ENCODE results near the gene ESRRB.

The ESRRB gene

DNA sequence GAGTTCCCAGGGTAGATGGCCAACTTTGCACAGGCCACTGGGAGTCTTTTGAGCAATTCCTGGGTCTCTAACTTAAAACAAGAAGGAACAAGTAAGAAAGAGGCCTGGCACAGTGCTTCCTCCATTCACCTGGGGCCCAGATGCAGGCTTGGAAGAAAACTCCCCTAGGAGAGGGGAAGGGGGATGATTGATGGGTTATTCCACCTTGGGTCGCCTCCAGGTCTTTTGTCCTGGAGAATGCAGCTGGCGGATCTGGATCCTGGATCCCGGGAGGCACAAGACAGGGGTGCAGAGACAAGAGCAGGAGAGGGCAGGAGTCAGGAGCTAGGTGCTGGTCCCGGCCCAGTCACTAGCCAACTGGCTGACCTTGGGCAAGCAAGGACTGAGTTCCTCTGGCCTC, 74.5 kb downstream of the ESRRB start:
- no peak for DNase-seq (ENCODE audit: low spot score)

DNA sequence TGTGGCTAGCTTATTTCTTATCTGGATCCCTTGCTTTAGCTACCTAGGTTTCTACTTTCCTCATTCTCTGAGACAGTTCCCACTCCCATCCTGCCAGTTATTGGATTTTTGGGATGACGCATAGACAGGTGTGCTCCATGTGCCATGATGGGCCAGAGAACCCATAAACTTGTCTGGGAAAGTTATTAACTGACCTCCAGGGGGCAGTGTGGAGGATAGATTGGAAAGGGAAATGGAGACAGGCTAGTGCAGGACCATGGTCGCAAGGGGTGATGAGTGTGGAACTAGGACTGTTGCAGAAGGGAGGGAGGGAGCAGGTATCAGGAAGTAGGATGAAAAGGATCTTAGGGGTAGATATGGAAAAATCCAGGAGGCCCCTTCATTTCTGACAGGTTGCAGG, 80.3 kb downstream of the ESRRB start:
- DNase-seq (ENCODE audit: low spot score), result peak; percentile 27

DNA sequence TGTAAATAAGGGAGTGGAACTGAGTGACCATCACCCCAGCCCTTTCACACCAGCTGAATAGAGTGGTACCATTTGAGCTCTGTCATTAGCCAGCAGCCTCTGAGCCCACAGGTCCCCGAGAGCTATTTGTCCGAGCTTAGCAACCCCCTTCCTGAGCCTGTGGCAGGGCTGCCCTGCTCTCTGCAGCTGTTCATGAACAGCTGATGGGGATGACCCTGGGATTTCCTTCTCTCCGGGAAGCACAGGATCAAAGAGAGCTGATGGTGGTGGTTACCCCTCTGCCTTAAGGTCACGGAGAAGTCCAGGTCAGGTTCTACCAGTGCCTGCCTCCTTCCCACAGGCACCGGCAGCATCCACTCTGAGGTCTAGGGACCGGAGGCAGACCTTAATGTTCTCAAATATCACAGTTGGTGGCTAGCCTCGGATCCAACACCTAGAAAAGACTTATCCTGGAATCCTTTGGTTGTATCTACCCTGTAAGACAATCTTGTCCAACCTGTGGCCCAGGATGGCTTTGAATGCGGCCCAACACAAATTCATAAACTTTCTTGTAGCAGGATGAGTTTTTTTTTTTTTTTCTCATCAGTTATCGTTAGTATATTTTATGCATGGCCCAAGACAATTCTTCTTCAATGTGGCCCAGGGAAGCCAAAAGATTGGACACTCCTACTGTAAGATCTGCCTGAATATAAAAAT, 81.1 kb downstream of the ESRRB start:
- DNase-seq (ENCODE audit: low spot score), result no peak

DNA sequence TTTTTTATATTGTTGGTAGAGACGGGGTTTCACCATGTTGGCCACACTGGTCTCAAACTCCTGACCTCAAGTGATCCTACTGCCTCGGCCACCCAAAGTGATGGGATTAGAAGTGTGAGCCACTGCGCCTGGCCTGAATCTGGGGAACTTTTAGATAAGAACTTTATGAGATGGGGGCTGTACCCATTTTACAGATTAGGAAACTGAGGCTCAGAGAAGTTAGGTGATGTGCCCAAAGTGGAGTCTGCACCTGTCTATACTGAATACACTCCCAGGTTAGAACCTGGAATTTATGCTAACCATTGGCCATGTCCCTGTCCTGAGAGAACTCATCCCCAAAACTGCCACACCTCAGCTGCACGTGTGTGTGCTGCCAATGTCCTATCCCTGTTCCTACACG, 81.9 kb downstream of the ESRRB start:
- no peak for DNase-seq (ENCODE audit: low spot score)

DNA sequence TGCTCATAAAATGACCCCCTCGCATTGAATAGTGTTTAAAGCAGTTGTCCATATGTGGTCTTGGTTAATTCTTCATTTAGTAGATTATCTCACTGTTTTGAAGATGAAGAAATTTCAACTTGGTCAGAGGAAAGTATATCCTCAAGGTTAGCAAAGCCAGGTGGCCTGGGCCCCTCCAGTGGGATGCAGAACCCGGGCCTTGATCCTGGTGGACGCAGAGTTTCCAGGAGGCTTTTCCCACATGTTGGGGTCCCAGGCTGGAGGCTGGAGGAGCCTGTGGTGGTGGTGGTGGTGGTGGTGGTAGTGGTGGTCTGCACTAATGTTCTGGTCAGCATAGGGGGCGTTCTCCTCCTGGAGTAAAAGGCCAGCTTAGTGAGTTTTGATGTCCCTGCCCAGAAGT, 85.9 kb downstream of the ESRRB start:
- no peak for DNase-seq (ENCODE audit: low spot score)

DNA sequence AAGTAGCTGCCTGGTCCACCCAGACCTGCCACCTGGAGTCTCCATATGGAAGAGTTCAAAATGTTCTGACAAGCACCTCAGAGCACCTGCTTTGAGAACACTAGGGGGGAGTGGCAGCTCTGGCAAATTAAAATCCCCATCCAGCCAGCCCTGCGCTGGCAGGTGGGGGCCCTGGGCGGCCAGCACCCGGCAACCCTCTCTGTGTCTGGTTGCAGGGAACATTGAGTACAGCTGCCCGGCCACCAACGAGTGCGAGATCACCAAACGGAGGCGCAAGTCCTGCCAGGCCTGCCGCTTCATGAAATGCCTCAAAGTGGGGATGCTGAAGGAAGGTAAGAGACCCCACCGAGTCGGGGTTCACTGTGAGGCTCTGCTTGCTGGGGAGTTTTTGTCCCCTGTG, 86.4 kb downstream of the ESRRB start:
- no peak for DNase-seq (ENCODE audit: low spot score)

DNA sequence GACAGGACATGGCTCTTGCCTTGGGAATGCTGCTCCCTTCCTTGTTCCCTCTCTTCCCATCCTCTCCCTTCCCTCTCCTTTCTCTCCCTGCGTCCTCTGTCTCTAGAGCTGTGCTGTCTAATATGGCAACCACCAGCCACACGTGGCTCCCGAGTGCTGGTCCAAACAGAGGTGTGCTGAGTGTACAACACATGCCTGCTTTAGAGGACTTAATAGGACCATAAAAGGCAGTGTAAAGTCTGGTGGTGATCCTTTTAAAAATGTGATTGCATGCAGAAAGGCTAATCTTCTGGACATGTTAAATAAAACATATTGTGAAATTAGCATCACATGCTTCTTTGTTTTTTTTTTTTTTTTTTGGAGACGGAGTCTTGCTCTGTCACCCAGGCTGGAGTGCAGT, 87.2 kb downstream of the ESRRB start:
- DNase-seq (ENCODE audit: low spot score), result no peak

DNA sequence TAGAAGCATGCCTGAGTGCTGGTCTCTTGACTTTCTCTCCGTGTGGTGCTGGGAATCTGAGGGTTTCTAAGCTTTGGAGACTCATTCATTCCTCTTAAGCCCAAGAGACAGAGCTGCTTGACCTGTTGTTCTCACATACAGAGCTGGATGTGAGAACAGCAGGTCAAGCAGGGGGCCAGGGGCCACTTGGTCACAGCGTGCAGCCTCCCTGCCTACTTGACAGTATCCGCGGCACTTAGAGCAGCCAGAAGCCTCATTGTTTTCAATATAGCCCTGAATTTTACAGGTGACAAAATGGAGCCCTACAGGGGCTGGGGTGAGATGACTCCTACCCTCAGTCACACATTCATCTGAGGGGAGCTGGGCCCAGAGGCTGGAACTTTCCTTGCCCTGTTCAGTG, 88.9 kb downstream of the ESRRB start:
- no peak for DNase-seq (ENCODE audit: low spot score)

DNA sequence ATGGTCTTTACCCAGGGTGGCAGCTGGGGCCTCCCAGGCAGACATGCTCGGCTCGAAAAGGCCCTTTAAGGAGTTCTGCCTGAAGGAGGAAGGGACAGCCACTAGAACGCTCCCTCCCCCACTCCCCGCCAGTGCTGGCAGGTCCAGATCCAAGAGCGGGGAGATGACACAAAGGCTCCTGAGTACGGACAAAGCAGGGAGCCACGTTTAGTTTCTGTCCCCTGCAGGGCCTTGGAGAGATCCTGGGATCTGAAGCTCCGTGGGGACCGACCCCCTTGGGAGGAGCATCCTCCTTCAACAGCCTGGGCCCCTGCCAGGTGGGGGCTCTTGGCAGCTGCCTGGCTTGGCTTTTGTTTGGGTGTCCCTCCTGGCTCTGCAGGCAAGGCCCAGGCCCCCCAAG, 89.7 kb downstream of the ESRRB start:
- no peak for DNase-seq (ENCODE audit: low spot score)

DNA sequence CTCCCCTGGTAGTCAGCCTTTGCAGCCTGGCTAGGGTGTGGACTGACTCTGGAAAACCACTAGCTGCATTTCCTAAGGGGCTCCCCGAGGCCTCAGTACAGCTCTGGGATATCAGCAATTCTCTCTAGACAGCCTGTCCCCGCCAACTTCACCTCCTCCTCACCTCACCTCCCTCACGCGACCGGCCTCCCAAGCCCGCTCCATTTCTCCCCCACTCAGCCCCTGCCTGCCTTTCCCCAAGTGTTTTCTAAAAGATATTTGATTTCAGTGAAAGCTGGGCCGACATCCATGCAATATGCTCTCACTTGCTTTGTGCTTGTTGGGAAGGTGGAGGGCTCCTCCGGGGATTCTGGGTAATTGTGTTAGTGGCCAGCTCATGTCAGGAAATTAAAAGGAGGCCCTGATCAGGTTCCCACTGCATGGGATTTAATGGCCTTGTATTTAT, 91.8 kb downstream of the ESRRB start:
- no peak for DNase-seq (ENCODE audit: low spot score)

DNA sequence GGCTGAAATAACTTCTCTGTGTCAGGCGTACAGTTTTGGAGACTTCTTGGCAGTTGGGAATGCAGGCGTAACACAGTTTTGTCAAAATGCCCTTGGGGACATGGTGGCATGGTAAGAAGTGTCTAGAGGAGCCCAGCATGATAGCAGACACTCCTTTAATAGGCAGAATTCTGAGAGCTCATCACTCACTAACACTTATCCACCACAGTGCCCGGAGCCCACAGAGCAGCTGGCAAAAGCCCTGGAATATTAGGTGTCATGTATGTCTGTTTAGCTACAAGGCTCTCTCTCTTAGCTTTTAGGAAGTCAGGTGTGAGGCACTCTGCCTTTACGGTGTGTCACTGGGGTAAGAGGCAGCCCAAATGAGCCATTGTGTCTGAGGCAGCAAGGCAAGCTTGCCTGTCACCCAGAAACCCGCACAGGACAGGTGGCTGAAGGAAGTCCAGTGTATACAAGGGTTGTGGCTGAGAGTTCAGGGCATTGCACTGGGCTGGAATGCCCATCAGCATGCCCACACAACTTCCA, 96.3 kb downstream of the ESRRB start:
- no peak for DNase-seq (ENCODE audit: low spot score)

DNA sequence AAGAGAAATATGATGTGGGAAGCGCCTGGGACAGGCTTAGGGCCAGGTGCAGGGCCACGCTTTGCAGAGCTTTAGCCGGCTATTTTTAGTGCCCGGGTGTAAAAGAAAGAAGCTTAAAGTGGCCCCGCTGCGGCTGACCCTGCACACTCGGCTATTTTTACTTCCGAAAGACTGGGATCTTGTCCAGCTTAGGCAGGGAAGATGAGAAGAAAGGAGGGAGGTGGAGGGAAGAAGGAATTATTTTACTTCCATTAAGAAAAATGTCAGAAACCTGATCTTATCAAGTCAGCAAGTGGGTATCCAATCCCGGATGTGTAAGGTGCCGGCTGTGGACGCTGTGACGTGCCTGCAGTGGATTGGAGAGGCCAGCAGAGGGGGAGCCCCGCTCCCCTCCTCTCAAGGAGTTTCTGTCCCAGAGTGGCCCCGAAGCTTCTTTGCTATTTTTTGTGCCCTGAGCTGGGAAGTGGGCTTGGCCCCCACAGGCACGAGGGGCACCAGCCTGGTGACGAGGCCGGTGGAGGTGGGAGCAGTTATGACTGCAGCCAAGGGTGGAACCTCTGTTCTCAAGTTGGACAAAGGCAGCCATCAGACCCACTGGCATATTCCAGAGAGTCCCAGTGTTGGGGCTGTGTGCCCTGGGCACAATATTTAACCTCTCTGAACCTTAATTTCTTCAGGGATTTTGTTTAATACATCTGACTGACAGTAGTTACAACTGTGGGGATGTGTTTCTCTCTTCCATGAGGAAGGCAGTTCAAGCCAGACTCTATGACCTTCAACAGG, 97.7 kb downstream of the ESRRB start:
- DNase-seq (ENCODE audit: low spot score), result peak; percentile 5

DNA sequence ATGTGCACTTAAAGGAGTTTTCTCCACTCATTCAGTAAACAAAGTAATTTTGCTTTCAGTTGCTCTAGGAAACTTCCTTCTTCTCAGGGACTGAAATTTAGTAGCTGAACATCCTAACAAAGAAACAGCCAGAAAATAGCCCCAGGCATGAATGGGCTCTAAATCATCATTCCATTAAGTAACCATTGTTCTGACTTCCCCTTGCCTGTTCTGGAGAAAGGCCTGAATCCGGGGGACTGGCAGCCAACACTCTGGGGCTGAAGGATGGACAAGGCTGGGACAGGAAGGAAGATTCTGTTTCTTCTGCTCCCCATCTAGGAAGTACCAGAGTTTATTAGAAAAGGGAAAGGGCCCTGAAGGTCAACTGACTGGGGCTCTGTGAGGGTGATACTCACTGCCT, 104.5 kb downstream of the ESRRB start:
- DNase-seq (ENCODE audit: low spot score), result no peak

DNA sequence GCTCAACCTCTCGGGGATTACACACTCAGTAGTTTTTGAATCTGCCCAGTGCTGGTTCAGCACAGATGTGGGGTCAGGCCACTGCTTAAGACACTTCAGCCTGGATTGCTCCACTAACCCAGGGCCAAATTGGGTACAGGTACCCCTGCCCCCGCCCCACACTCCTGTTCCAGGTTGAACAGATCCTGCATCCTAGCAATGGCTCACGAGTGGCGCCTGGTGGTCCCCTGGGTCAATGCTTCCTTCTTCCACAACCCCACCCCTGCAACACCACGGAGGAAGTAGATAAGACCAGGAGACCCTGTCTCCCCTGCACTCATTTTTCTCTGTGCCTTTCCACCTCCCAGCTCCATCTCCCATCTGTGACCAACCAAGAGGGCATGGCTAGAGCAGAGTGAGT, 108.4 kb downstream of the ESRRB start:
- DNase-seq (ENCODE audit: low spot score), result no peak

DNA sequence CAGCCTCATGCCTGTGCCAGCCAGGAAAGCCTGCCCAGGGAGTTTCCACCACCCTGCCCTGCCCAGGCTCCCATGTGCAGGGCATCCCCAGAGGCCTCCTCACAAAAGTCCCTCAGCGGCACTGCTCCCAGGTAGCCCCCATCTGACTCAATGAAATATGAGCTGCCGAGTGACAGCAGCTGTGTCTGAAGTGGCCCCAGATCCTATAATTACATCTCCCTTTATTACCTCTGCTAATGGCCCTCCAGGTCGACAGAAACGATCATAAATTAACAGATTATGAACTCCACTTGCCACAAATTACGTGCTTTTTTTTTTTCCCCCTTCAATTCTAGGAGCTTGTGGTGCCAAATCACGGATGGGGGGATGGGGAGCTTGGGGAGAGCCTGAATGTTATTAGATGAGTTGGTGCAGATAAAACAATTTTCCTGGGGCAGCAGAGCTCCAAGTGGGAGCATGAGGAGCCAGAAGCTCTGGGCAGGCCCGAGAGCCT, 110.4 kb downstream of the ESRRB start:
- DNase-seq (ENCODE audit: low spot score), result no peak

DNA sequence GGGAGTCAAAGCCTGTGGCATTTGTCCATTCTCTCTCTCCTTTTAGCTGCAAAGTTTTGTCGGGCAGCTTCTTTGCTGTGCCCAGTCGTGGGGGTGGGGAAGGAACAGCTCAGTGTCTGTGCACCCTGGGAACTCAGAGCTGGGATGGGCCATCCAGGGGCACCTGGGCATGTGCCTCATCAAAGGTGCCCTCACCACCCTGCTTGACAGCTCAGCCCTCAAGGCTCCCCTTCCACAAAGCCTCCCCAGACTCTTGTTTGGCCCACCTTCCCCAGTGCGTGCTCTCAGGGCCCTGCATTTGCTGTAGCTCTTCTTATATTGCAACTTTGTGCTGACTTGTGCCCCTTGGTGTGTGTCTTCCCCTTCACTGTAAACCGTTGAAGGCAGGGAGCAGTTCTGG, 112.6 kb downstream of the ESRRB start:
- no peak for DNase-seq (ENCODE audit: low spot score)

DNA sequence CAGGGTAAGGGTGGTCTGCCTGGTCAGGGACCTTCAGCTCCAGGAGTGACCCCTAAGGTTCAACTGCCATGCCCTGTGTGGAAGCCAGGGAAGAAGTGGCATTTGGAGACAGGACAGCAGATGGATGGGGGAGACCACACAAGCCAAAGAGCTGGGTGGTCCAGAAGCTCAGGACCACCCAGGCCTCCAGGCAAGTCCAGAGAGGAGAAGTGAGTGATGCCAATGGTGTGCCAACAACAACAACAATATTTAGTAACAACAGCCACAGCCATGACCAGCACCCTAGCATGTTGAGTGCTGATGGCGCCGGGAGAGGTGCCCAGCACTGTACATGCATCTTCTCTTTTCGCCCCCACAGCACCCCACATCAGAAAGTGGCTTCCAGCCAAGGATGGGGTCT, 113.7 kb downstream of the ESRRB start:
- DNase-seq (ENCODE audit: low spot score), result no peak

DNA sequence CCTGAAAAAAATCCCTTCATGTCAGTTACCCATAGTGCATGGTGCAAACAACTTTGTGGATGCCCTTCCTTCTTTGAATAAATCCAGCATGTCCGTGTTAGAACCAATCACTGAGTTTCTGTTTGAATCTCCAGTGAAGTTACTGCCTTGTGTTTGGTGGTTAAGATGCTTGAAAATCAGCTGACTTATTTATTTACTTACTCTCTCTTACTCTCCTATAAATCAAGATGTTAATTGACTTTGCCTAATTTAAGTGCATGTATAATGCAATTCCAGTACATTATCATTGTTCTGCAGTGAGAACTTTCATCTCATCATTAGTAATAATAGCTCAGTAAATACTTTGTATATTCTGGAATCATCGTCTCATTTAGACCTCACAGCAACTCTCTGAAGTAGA, 114.2 kb downstream of the ESRRB start:
- no peak for DNase-seq (ENCODE audit: low spot score)

DNA sequence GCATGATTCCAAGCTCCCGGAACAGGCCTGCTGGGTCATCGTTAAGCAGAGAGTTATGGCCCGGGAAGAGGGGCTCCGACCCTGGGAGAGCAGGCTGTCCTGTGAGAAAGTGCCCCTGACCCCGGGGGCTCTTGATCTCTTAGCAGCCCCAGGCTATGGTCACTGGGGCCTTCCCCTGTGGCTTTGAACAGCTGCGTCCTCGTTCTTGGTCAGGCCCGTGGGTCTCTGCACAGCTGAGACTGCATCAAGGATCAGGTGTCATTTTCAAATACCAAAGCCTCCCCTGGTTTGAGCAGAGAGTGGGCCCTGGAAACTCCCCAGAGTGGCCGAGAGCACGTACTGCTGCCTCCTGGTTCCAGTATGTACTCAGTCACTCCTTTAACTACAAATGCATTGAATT, 114.8 kb downstream of the ESRRB start:
- no peak for DNase-seq (ENCODE audit: low spot score)

DNA sequence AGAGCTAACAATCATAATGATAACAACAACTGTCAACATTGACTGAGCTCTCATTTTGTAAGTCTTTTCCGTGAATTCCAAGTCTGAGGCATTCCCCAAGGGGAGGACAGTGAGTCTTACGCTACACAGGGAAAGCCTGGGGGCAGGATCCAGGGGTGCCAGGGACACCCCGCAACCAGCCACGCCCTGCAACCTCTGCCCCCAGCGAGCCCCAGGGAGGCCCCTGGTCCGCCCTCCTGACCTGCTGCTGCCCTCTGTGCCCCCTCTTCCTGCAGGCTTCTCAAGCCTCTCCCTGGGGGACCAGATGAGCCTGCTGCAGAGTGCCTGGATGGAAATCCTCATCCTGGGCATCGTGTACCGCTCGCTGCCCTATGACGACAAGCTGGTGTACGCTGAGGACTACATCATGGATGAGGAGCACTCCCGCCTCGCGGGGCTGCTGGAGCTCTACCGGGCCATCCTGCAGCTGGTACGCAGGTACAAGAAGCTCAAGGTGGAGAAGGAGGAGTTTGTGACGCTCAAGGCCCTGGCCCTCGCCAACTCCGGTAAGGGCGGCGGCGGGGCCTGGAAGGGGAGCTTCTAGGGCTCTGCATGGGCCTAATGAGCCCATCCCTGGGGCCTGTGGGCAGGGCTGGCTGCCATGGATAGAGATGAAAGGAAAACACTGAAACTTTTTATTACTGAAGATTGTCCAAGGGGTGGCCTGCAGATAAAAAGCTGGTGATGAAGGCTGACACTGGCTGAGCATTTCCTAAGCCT, 115.4 kb downstream of the ESRRB start:
- DNase-seq (ENCODE audit: low spot score), result no peak

DNA sequence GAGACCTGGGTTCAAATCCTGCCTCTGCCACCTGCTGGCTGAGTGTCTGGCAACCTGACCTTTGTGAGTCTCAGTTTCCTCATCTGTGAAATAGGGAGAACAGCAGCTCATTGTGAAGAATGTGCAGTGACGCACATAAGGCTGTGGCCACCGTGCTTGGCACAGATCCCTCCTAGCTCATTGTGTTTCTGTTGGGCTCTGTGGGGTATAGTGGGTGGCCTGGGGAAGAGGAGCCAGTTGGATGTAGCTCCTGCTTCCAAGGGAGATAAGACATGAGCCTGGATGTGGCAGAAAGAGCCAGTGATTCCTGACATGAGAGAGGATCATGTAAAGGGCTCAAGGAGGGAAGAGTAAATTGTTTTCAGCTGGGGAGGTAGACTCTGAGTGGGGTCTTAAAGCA, 120.0 kb downstream of the ESRRB start:
- no peak for DNase-seq (ENCODE audit: low spot score)

DNA sequence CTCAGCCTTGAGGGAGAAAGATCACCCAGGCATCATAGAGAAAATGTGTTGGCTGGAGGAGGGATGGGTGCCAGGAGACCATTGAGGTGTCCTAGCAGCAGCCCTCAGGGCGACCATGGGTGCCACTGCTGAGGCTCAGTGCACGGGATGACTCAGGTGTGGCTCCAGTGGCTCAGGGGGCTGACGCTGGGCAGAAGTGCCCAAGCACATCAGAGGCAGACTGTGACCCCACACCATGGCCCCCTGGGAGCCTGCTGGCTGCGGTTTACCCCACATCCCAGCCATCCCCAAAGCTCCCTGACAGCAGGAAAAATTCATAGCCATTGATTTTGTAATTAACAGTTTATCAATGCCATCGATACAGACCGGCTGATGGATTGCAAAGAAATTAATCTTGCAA, 120.7 kb downstream of the ESRRB start:
- no peak for DNase-seq (ENCODE audit: low spot score)
